A549 (cell line): Measurements from ENCODE around the gene IFITM2. TPM values are rescaled to one million over a fixed set of nuclear protein-coding genes. Genes with fewer than 3 reads are reported as not detected.

ENCODE experiments used
- ATAC-seq, 2 experiments: fragments of 200-7000 bp in 1 of 2; fragments of >200 bp in 1 of 2; cut with Nextera tagmentation in 1 of 2; cut with Tn5 transposase in 1 of 2; 3 replicates each; pipeline versions ENCODE4 v1.8.0 to v1.9.1; 2018 to 2020; ENCODE audit warnings: mild to moderate bottlenecking in 1 of 2, moderate library complexity in 1 of 2
- CTCF ChIA-PET: fragments of 300-600 bp; sonication (Branson Sonifier 250); formaldehyde crosslinking; extraction: SDS; loops from one replicate; lab custom pipeline; 2021; ENCODE audit warnings: antibody characterized with exemption, inconsistent platforms; lab: Yijun Ruan, JAX
- POLR2A ChIA-PET: fragments of 350-600 bp; formaldehyde crosslinking; extraction: SDS; loops from one replicate; lab custom pipeline; 2021; ENCODE audit warnings: antibody characterized with exemption, inconsistent platforms; lab: Yijun Ruan, JAX
- DNase-seq, 2 experiments: peaks; one replicate each; pipeline versions ENCODE4 v3.0.0 to v3.0.0-alpha.2; 2011 to 2016; ENCODE audit warnings: low read depth in 1 of 2, low spot score in 1 of 2
- FAIRE-seq: peaks from 2 replicates; lab custom pipeline; 2011; peaks lifted over from hg19 to GRCh38; lab: Jason Lieb, UNC
- H3K27ac ChIP-seq, 2 experiments: fragments of >200 bp; sonication (Bioruptor Twin); formaldehyde crosslinking; 3 replicates each; pipeline ENCODE4 v1.5.1; 2016 to 2017
- H3K4me1 ChIP-seq: fragments of >200 bp; sonication (Bioruptor Twin); formaldehyde crosslinking; 3 replicates; pipeline ENCODE4 v1.6.1; 2016
- H3K4me2 ChIP-seq: fragments of >200 bp; sonication (Bioruptor Twin); formaldehyde crosslinking; 3 replicates; pipeline ENCODE4 v1.6.1; 2016
- H3K4me3 ChIP-seq: fragments of >200 bp; sonication (Bioruptor Twin); formaldehyde crosslinking; 3 replicates; pipeline ENCODE4 v1.5.1; 2016
- H3K9me3 ChIP-seq: fragments of >200 bp; sonication (Bioruptor Twin); formaldehyde crosslinking; 3 replicates; pipeline ENCODE4 v1.6.1; 2016
- ATOH8 ChIP-seq: fragments of 250-450 bp; sonication (Bioruptor Pico); IDR thresholded peaks from 2 replicates; pipeline ENCODE4 v1.5.0; 2020; ENCODE audit warnings: low read depth, mild to moderate bottlenecking, moderate library complexity
- CBX2 ChIP-seq: fragments of 200-600 bp; sonication (generic); IDR thresholded peaks from 2 replicates; pipeline ENCODE4 v1.6.1; 2016; ENCODE audit warnings: low read depth, mild to moderate bottlenecking, borderline replicate concordance
- CBX8 ChIP-seq: fragments of 200-600 bp; sonication (generic); IDR thresholded peaks from 2 replicates; pipeline ENCODE4 v1.6.1; 2016
- E2F6 ChIP-seq: IDR thresholded peaks from 2 replicates; pipeline ENCODE4 v1.6.1; 2012; ENCODE audit warnings: low read depth, borderline replicate concordance
- EHF ChIP-seq: fragments of 250-450 bp; sonication (Bioruptor Pico); IDR thresholded peaks from 2 replicates; pipeline ENCODE4 v1.5.0; 2020; ENCODE audit warnings: mild to moderate bottlenecking
- ELK1 ChIP-seq: fragments of 150-350 bp; IDR thresholded peaks from 2 replicates; pipeline ENCODE4 v1.6.1; 2014; ENCODE audit warnings: low read depth, mild to moderate bottlenecking, low read length
- FOSL2 ChIP-seq, 2 experiments: fragments of 450-650 bp in 1 of 2; fragments of >200 bp in 1 of 2; sonication (Bioruptor Twin) in 1 of 2; formaldehyde crosslinking; IDR thresholded peaks; 2 replicates each; pipeline versions ENCODE4 v1.5.0 to v1.6.1; 2016 to 2020; ENCODE audit warnings: mild to moderate bottlenecking in 1 of 2, moderate library complexity in 1 of 2
- HDAC2 ChIP-seq: fragments of 200-600 bp; sonication (generic); IDR thresholded peaks from 2 replicates; pipeline ENCODE4 v1.6.1; 2016
- HOXB5 ChIP-seq: fragments of 250-450 bp; sonication (Bioruptor Pico); IDR thresholded peaks from 2 replicates; pipeline ENCODE4 v1.5.0; 2020; ENCODE audit warnings: mild to moderate bottlenecking, moderate library complexity
- JUNB ChIP-seq: fragments of >200 bp; sonication (Bioruptor Twin); formaldehyde crosslinking; IDR thresholded peaks from 2 replicates; pipeline ENCODE4 v1.6.1; 2016
- KDM5A ChIP-seq: fragments of 200-600 bp; sonication (generic); IDR thresholded peaks from 2 replicates; pipeline ENCODE4 v1.6.1; 2016; ENCODE audit warnings: antibody characterized with exemption, mild to moderate bottlenecking
- MYC ChIP-seq: IDR thresholded peaks from 2 replicates; pipeline ENCODE4 v1.6.1; 2012; ENCODE audit warnings: mild to moderate bottlenecking, inconsistent platforms, low read length, improper control_type of control experiment, borderline replicate concordance
- NFE2L2 ChIP-seq: fragments of 150-350 bp; conservative IDR thresholded peaks from 2 replicates; pipeline ENCODE4 v1.6.1; 2014; ENCODE audit warnings: low read length
- NR3C1 ChIP-seq: fragments of >200 bp; sonication (Bioruptor Twin); formaldehyde crosslinking; IDR thresholded peaks from 3 replicates; pipeline ENCODE4 v1.6.1; 2017
- PBX3 ChIP-seq: IDR thresholded peaks from 2 replicates; pipeline ENCODE4 v1.6.1; 2012
- PHF8 ChIP-seq: fragments of 200-600 bp; sonication (generic); IDR thresholded peaks from 2 replicates; pipeline ENCODE4 v1.6.1; 2016; ENCODE audit warnings: low read depth, mild to moderate bottlenecking, antibody characterized with exemption, moderate library complexity, borderline replicate concordance
- RAD21 ChIP-seq, 2 experiments: fragments of >200 bp in 1 of 2; sonication (Bioruptor Twin) in 1 of 2; formaldehyde crosslinking in 1 of 2; IDR thresholded peaks in 1 of 2; conservative IDR thresholded peaks in 1 of 2; 2 replicates in 1 of 2; 3 replicates in 1 of 2; pipeline ENCODE4 v1.6.1; 2012 to 2018; ENCODE audit warnings: inconsistent platforms in 1 of 2
- RCOR1 ChIP-seq: fragments of 150-350 bp; IDR thresholded peaks from 2 replicates; pipeline ENCODE4 v1.6.1; 2014; ENCODE audit warnings: antibody characterized with exemption, low read length, low read depth
- SREBF2 ChIP-seq: fragments of 450-650 bp; IDR thresholded peaks from 2 replicates; pipeline ENCODE4 v1.6.1; 2014; ENCODE audit warnings: mild to moderate bottlenecking, moderate library complexity
- TP53 ChIP-seq: fragments of 250-450 bp; sonication (Bioruptor Pico); IDR thresholded peaks from 2 replicates; pipeline ENCODE4 v1.5.0; 2021; ENCODE audit warnings: mild to moderate bottlenecking, moderate library complexity
- USF2 ChIP-seq: fragments of 450-650 bp; IDR thresholded peaks from 2 replicates; pipeline ENCODE4 v1.6.1; 2014; ENCODE audit warnings: antibody characterized with exemption
- ZC3H11A ChIP-seq: fragments of 450-650 bp; IDR thresholded peaks from 2 replicates; pipeline ENCODE4 v1.6.1; 2014; ENCODE audit warnings: antibody characterized with exemption, mild to moderate bottlenecking
- ZFP36 ChIP-seq: fragments of 450-650 bp; IDR thresholded peaks from 2 replicates; pipeline ENCODE4 v1.6.1; 2014; ENCODE audit warnings: borderline replicate concordance; ENCODE audit not compliant: partially characterized antibody
- ZSCAN20 ChIP-seq: fragments of 250-450 bp; sonication (Bioruptor Pico); IDR thresholded peaks from 2 replicates; pipeline ENCODE4 v1.8.0; 2022; ENCODE audit warnings: mild to moderate bottlenecking, moderate library complexity
- WGBS: methylation state at CpG from one replicate; pipeline ENCODE4 v1.1.6; 2017; ENCODE audit errors: missing lambda C conversion rate; 5-methylcytosine and 5-hydroxymethylcytosine counted together
- polyA plus RNA-seq, 4 experiments: library from polyadenylated mRNA; depleted of rRNA in 3 of 4; stranded (reverse); fragments of >200 nt; fragmentation: RNase III in 1 of 4; extraction: RNeasy Plus Mini Kit Qiagen cat#74134 plus additional on column Dnase treatment in 1 of 4; gene quantifications; 2 replicates in 3 of 4; 3 replicates in 1 of 4; pipeline ENCODE4 v1.2.3, GENCODE V29; 2011 to 2017

Gene IFITM2
- polyA plus RNA-seq, 2 of the 4 experiments (the other 2 are of a cell fraction) = 36.4 to 43.6 TPM

GRCh38 chr11:299081-299891 lies 8.3 kb upstream of the IFITM2 start, which contains the start of gene IFITM5:
Gene IFITM5, minus strand, starts transcription at chr11:299526. Its CDS starts 36 bp downstream, at chr11:299490.
- H3K4me2 ChIP-seq = no peak within 1 kb of the TSS
- TF ChIP-seq ELK1 (no peak), HDAC2 (no peak), KDM5A (no peak), HOXB5 (CRISPR knock-in tag) (no peak), ZSCAN20 (no peak), NFE2L2 (no peak), PHF8 (no peak), RCOR1 (no peak), TP53 (CRISPR knock-in tag) (no peak), NR3C1 (no peak), EHF (CRISPR knock-in tag) (no peak), JUNB (no peak), ZC3H11A (no peak), CBX2 (no peak), ATOH8 (CRISPR knock-in tag) (no peak)
- DNase-seq (no peak), ATAC-seq (no peak), FAIRE-seq (no peak)
- peak within 1 kb of the TSS in 1 of 2 experiments; percentile 19; a peak in 1 of 6 replicates for H3K27ac ChIP-seq
- WGBS = 59% methylated on average over 10 of the region's 40 CpGs
- H3K9me3 ChIP-seq = no peaks in the 10 kb centered on the region
- CTCF ChIA-PET = interaction anchor here (0.6 to 3.2 kb wide), 5 partner anchors 11 to 248 kb away, joined by 3 to 16 read pairs (median 4); no protein-coding TSS in a partner anchor
- no peak within 1 kb of the TSS for H3K4me3 ChIP-seq
- POLR2A ChIA-PET = no interaction called here
- no peaks in the 10 kb centered on the region for H3K4me1 ChIP-seq

- CTCF ChIA-PET = interaction anchor here (0.6 to 3.2 kb wide), 4 partner anchors 10 to 247 kb away, joined by 3 to 16 read pairs (median 4); no protein-coding TSS in a partner anchor
- no peak for DNase-seq
- 0 out of 6 replicates have a peak overlapping the region, but pooled peaks of 1 of the 2 experiments have one; percentile 19 for H3K27ac ChIP-seq
- no peaks in the 10 kb centered on the region for H3K4me1 ChIP-seq
- no peak overlapping the region for H3K4me2 ChIP-seq
- no peaks in the 10 kb centered on the region for H3K9me3 ChIP-seq
- 58% methylated on average over 16 of the region's 20 CpGs for WGBS
- H3K4me3 ChIP-seq = no peak overlapping the region
- no peak for FAIRE-seq
- ATAC-seq = peak in 1 of 2 experiments; percentile 28; a peak in 3 of 6 replicates
- TF ChIP-seq TP53 (CRISPR knock-in tag) (no peak), ZC3H11A (no peak), E2F6 (no peak)
- TF ChIP-seq, all 56 proteins: peak for 0
- POLR2A ChIA-PET = no interaction called here
Measured at GRCh38 chr11:299951-300735, 7.5 kb upstream of the IFITM2 start.

- Histone ChIP-seq H3K4me2 (no peak overlapping the region), H3K27ac (no peak overlapping the region), H3K9me3 (no peaks in the 10 kb centered on the region), H3K4me1 (peaks cover 11% of the 10 kb centered on the region; the same call in 1 of the 3 replicates), H3K4me3 (no peak overlapping the region)
- TF ChIP-seq HOXB5 (CRISPR knock-in tag) (no peak), RCOR1 (no peak), PBX3 (no peak), NFE2L2 (no peak), USF2 (no peak), MYC (no peak), CBX8 (no peak), FOSL2 (IDR thresholded peaks at IDR 0.05) (no peak), FOSL2 (CRISPR knock-in tag; IDR thresholded peaks at IDR 0.05) (no peak), RAD21 (conservative IDR thresholded peaks at IDR 0.05 in 1 of 2, IDR thresholded peaks at IDR 0.05 in 1 of 2) (no peak), NR3C1 (no peak), SREBF2 (no peak), ZFP36 (no peak)
- CTCF ChIA-PET = interaction anchor here (0.6 to 5.7 kb wide), 3 partner anchors 21 to 146 kb away, joined by 3 to 33 read pairs (median 33); partner anchors contain the start of gene PTDSS2
- 85% methylated on average over 12 of the region's 12 CpGs for WGBS
- POLR2A ChIA-PET = no interaction called here
- ATAC-seq (no peak), FAIRE-seq (no peak), DNase-seq (no peak)
Measured at GRCh38 chr11:303363-303762, 4.3 kb upstream of the IFITM2 start.
